ENCODE data around the gene SDHAF2. TPM values are rescaled to one million over a fixed set of nuclear protein-coding genes. Genes with fewer than 3 reads are reported as not detected.

The SDHAF2 gene
- total RNA-seq, 1 experiment from 2014 or later = 90.4 TPM

- Histone ChIP-seq H3K79me2 (ENCODE audit: low read length) (no peaks in the 10 kb centered on the region), H3K27me3 (ENCODE audit: low read length) (no peaks in the 10 kb centered on the region), H3K36me3 (ENCODE audit: low read depth, low read length) (peaks cover 82% of the 10 kb centered on the region), H3K4me1 (ENCODE audit: insufficient read depth, low read length) (no peaks in the 10 kb centered on the region), H3K9me3 (ENCODE audit: low read length) (no peaks in the 10 kb centered on the region), H2AFZ (ENCODE audit: low read length) (no peak overlapping the region), H3K9me2 (replicated peaks; ENCODE audit: low read length) (no peaks in the 10 kb centered on the region), H3K27ac (ENCODE audit: low read length) (no peak overlapping the region), H4K20me1 (ENCODE audit: low read length) (no peaks in the 10 kb centered on the region), H3F3A (ENCODE audit: low read length, unreplicated experiment) (peaks cover 3% of the 10 kb centered on the region), H3K9ac (ENCODE audit: low read length) (no peak overlapping the region), H3K4me2 (ENCODE audit: low read length) (no peak overlapping the region), H3K4me3 (ENCODE audit: low read length) (no peak overlapping the region)
- no peak for TF ChIP-seq EZH2 (IDR thresholded peaks at IDR 0.05; ENCODE audit: low read length, unreplicated experiment)
- no peak for TF ChIP-seq EZH2phosphoT487 (IDR thresholded peaks at IDR 0.05; ENCODE audit: borderline replicate concordance, low read length)
- TF ChIP-seq CTCF (conservative IDR thresholded peaks at IDR 0.05; ENCODE audit: low read depth, low read length) = no peak
- ATAC-seq (no peak), DNase-seq (no peak)
- intact Hi-C loops (cut with micrococcal nuclease) = no loop called here
- ChIA-PET CTCF (no interaction called here), POLR2A (ENCODE audit: unreplicated experiment) (no interaction called here)
- BruUV-seq (replicated peaks) = no TSS peak
These were observed 23.9 kb upstream of the SDHAF2 start for GRCh38 chr11:61406067-61406466.

GRCh38 chr11:61406991-61407728, 22.8 kb upstream of the SDHAF2 start:
- ChIA-PET POLR2A (ENCODE audit: unreplicated experiment) (interaction anchor here (0.7 kb wide), 1 partner anchor 390 kb away, joined by 4 read pairs; no protein-coding TSS in a partner anchor), CTCF (no interaction called here)
- Histone ChIP-seq H2AFZ (ENCODE audit: low read length) (no peak overlapping the region), H3K27me3 (ENCODE audit: low read length) (no peaks in the 10 kb centered on the region), H4K20me1 (ENCODE audit: low read length) (no peaks in the 10 kb centered on the region), H3K4me3 (ENCODE audit: low read length) (no peak overlapping the region), H3F3A (ENCODE audit: low read length, unreplicated experiment) (no peaks in the 10 kb centered on the region), H3K27ac (ENCODE audit: low read length) (no peak overlapping the region), H3K36me3 (ENCODE audit: low read depth, low read length) (peaks cover 90% of the 10 kb centered on the region), H3K9ac (ENCODE audit: low read length) (no peak overlapping the region), H3K79me2 (ENCODE audit: low read length) (no peaks in the 10 kb centered on the region), H3K9me3 (ENCODE audit: low read length) (no peaks in the 10 kb centered on the region), H3K4me1 (ENCODE audit: insufficient read depth, low read length) (no peaks in the 10 kb centered on the region), H3K4me2 (ENCODE audit: low read length) (no peak overlapping the region), H3K9me2 (replicated peaks; ENCODE audit: low read length) (no peaks in the 10 kb centered on the region)
- intact Hi-C loops (cut with micrococcal nuclease) = no loop called here
- ATAC-seq (no peak), DNase-seq (no peak)
- BruUV-seq (replicated peaks) = no TSS peak
- no peak for TF ChIP-seq CTCF (conservative IDR thresholded peaks at IDR 0.05; ENCODE audit: low read depth, low read length)

GRCh38 chr11:61411589-61411988, 18.3 kb upstream of the SDHAF2 start:
- CTCF ChIA-PET = no interaction called here
- Histone ChIP-seq H3F3A (ENCODE audit: low read length, unreplicated experiment) (no peaks in the 10 kb centered on the region), H3K9ac (ENCODE audit: low read length) (no peak overlapping the region), H3K9me2 (replicated peaks; ENCODE audit: low read length) (no peaks in the 10 kb centered on the region), H3K36me3 (ENCODE audit: low read depth, low read length) (peaks cover 90% of the 10 kb centered on the region), H3K27ac (ENCODE audit: low read length) (no peak overlapping the region), H3K27me3 (ENCODE audit: low read length) (no peaks in the 10 kb centered on the region), H2AFZ (ENCODE audit: low read length) (no peak overlapping the region), H3K4me2 (ENCODE audit: low read length) (no peak overlapping the region), H3K4me1 (ENCODE audit: insufficient read depth, low read length) (no peaks in the 10 kb centered on the region), H3K9me3 (ENCODE audit: low read length) (no peaks in the 10 kb centered on the region), H3K79me2 (ENCODE audit: low read length) (no peaks in the 10 kb centered on the region), H4K20me1 (ENCODE audit: low read length) (no peaks in the 10 kb centered on the region), H3K4me3 (ENCODE audit: low read length) (no peak overlapping the region)
- no peak for TF ChIP-seq EZH2 (IDR thresholded peaks at IDR 0.05; ENCODE audit: low read length, unreplicated experiment)
- TF ChIP-seq EZH2phosphoT487 (IDR thresholded peaks at IDR 0.05; ENCODE audit: borderline replicate concordance, low read length) = no peak
- TF ChIP-seq CTCF (conservative IDR thresholded peaks at IDR 0.05; ENCODE audit: low read depth, low read length) = no peak
- BruUV-seq (replicated peaks) = no TSS peak
- DNase-seq (no peak), ATAC-seq (no peak)
- POLR2A ChIA-PET (ENCODE audit: unreplicated experiment) = no interaction called here
- intact Hi-C loops (cut with micrococcal nuclease) = no loop called here

All from PC-3 (cell line).